ENCODE data around the gene USP25. TPM values are rescaled to one million over a fixed set of nuclear protein-coding genes. Genes with fewer than 3 reads are reported as not detected.

USP25 gene
- polyA plus RNA-seq, 2 donors: 10.4 to 10.8 TPM

GRCh38 chr21:15742052-15742670 is 12.4 kb downstream of the USP25 start:
- peaks cover 0 to 5% of the 10 kb centered on the region in 2 donors for H3K36me3 ChIP-seq (ENCODE audit: control insufficient read depth in 2 of 2, insufficient read depth in 2 of 2, low read length in 1 of 2)
- 67 to 75% methylated on average over 4 of the region's 4 CpGs for WGBS, 2 donors
- H3K9me3 ChIP-seq (ENCODE audit: control insufficient read depth in 2 of 2, insufficient read depth in 1 of 2, low read depth in 1 of 2, low read length in 1 of 2): peaks cover 0 to 3% of the 10 kb centered on the region in 2 donors
- H3K27me3 ChIP-seq (ENCODE audit: control insufficient read depth in 1 of 2, insufficient read depth in 2 of 2, low read length in 2 of 2): no peaks in the 10 kb centered on the region
- H3K4me3 ChIP-seq (ENCODE audit: low read depth in 1 of 2, low read length in 2 of 2): no peak overlapping the region
- H3K4me1 ChIP-seq (ENCODE audit: control insufficient read depth in 2 of 2, insufficient read depth in 2 of 2, low read length in 1 of 2): peaks cover 4 to 11% of the 10 kb centered on the region in 2 donors
- no peak overlapping the region for H3K27ac ChIP-seq (ENCODE audit: low read depth in 2 of 2, low read length in 1 of 2)

GRCh38 chr21:15742694-15743093 is 12.9 kb downstream of the USP25 start:
- Histone ChIP-seq H3K4me3 (ENCODE audit: low read depth in 1 of 2, low read length in 2 of 2) (no peak overlapping the region), H3K27ac (ENCODE audit: low read depth in 2 of 2, low read length in 1 of 2) (no peak overlapping the region), H3K27me3 (ENCODE audit: control insufficient read depth in 1 of 2, insufficient read depth in 2 of 2, low read length in 2 of 2) (no peaks in the 10 kb centered on the region), H3K36me3 (ENCODE audit: control insufficient read depth in 2 of 2, insufficient read depth in 2 of 2, low read length in 1 of 2) (peaks cover 0 to 5% of the 10 kb centered on the region in 2 donors), H3K4me1 (ENCODE audit: control insufficient read depth in 2 of 2, insufficient read depth in 2 of 2, low read length in 1 of 2) (peaks cover 4 to 11% of the 10 kb centered on the region in 2 donors), H3K9me3 (ENCODE audit: control insufficient read depth in 2 of 2, insufficient read depth in 1 of 2, low read depth in 1 of 2, low read length in 1 of 2) (peaks cover 0 to 3% of the 10 kb centered on the region in 2 donors)
- WGBS, 2 donors: 97 to 99% methylated on average over 13 of the region's 13 CpGs

GRCh38 chr21:15743593-15743992 is 13.8 kb downstream of the USP25 start:
- H3K27me3 ChIP-seq (ENCODE audit: control insufficient read depth in 1 of 2, insufficient read depth in 2 of 2, low read length in 2 of 2): no peaks in the 10 kb centered on the region
- peaks cover 0 to 3% of the 10 kb centered on the region in 2 donors for H3K9me3 ChIP-seq (ENCODE audit: control insufficient read depth in 2 of 2, insufficient read depth in 1 of 2, low read depth in 1 of 2, low read length in 1 of 2)
- no peak overlapping the region for H3K4me3 ChIP-seq (ENCODE audit: low read depth in 1 of 2, low read length in 2 of 2)
- H3K36me3 ChIP-seq (ENCODE audit: control insufficient read depth in 2 of 2, insufficient read depth in 2 of 2, low read length in 1 of 2): peaks cover 0 to 5% of the 10 kb centered on the region in 2 donors
- peaks cover 4 to 11% of the 10 kb centered on the region in 2 donors for H3K4me1 ChIP-seq (ENCODE audit: control insufficient read depth in 2 of 2, insufficient read depth in 2 of 2, low read length in 1 of 2)
- 80 to 87% methylated on average over 4 of the region's 4 CpGs for WGBS, 2 donors
- H3K27ac ChIP-seq (ENCODE audit: low read depth in 2 of 2, low read length in 1 of 2): no peak overlapping the region

- H3K36me3 ChIP-seq (ENCODE audit: control insufficient read depth in 2 of 2, insufficient read depth in 2 of 2, low read length in 1 of 2): peaks cover 0 to 5% of the 10 kb centered on the region in 2 donors
- H3K27ac ChIP-seq (ENCODE audit: low read depth in 2 of 2, low read length in 1 of 2): no peak overlapping the region
- H3K4me1 ChIP-seq (ENCODE audit: control insufficient read depth in 2 of 2, insufficient read depth in 2 of 2, low read length in 1 of 2): peaks cover 4 to 9% of the 10 kb centered on the region in 2 donors
- WGBS, 2 donors: 71 to 79% methylated on average over 4 of the region's 4 CpGs
- H3K4me3 ChIP-seq (ENCODE audit: low read depth in 1 of 2, low read length in 2 of 2): no peak overlapping the region
- no peaks in the 10 kb centered on the region for H3K27me3 ChIP-seq (ENCODE audit: control insufficient read depth in 1 of 2, insufficient read depth in 2 of 2, low read length in 2 of 2)
- H3K9me3 ChIP-seq (ENCODE audit: control insufficient read depth in 2 of 2, insufficient read depth in 1 of 2, low read depth in 1 of 2, low read length in 1 of 2): peaks cover 0 to 3% of the 10 kb centered on the region in 2 donors
These were observed 15.1 kb downstream of the USP25 start for GRCh38 chr21:15744926-15745325.

GRCh38 chr21:15748586-15748985 is 18.8 kb downstream of the USP25 start:
- WGBS, 2 donors: 73 to 91% methylated on average over 1 of the region's 1 CpG
- no peak overlapping the region for H3K27ac ChIP-seq (ENCODE audit: low read depth in 2 of 2, low read length in 1 of 2)
- no peak overlapping the region for H3K4me3 ChIP-seq (ENCODE audit: low read depth in 1 of 2, low read length in 2 of 2)
- H3K36me3 ChIP-seq (ENCODE audit: control insufficient read depth in 2 of 2, insufficient read depth in 2 of 2, low read length in 1 of 2): no peaks in the 10 kb centered on the region
- H3K9me3 ChIP-seq (ENCODE audit: control insufficient read depth in 2 of 2, insufficient read depth in 1 of 2, low read depth in 1 of 2, low read length in 1 of 2): peaks cover 0 to 3% of the 10 kb centered on the region in 2 donors
- peaks cover 0 to 7% of the 10 kb centered on the region in 2 donors for H3K4me1 ChIP-seq (ENCODE audit: control insufficient read depth in 2 of 2, insufficient read depth in 2 of 2, low read length in 1 of 2)
- no peaks in the 10 kb centered on the region for H3K27me3 ChIP-seq (ENCODE audit: control insufficient read depth in 1 of 2, insufficient read depth in 2 of 2, low read length in 2 of 2)

GRCh38 chr21:15749082-15749860 is 19.5 kb downstream of the USP25 start:
- peaks cover 0 to 3% of the 10 kb centered on the region in 2 donors for H3K9me3 ChIP-seq (ENCODE audit: control insufficient read depth in 2 of 2, insufficient read depth in 1 of 2, low read depth in 1 of 2, low read length in 1 of 2)
- peaks cover 0 to 3% of the 10 kb centered on the region in 2 donors for H3K4me1 ChIP-seq (ENCODE audit: control insufficient read depth in 2 of 2, insufficient read depth in 2 of 2, low read length in 1 of 2)
- H3K27ac ChIP-seq (ENCODE audit: low read depth in 2 of 2, low read length in 1 of 2): no peak overlapping the region
- H3K36me3 ChIP-seq (ENCODE audit: control insufficient read depth in 2 of 2, insufficient read depth in 2 of 2, low read length in 1 of 2): no peaks in the 10 kb centered on the region
- H3K27me3 ChIP-seq (ENCODE audit: control insufficient read depth in 1 of 2, insufficient read depth in 2 of 2, low read length in 2 of 2): no peaks in the 10 kb centered on the region
- 54 to 78% methylated on average over 5 of the region's 5 CpGs for WGBS, 2 donors
- no peak overlapping the region for H3K4me3 ChIP-seq (ENCODE audit: low read depth in 1 of 2, low read length in 2 of 2)

GRCh38 chr21:15749861-15750159 is 20.0 kb downstream of the USP25 start:
- Histone ChIP-seq H3K4me3 (ENCODE audit: low read depth in 1 of 2, low read length in 2 of 2) (no peak overlapping the region), H3K36me3 (ENCODE audit: control insufficient read depth in 2 of 2, insufficient read depth in 2 of 2, low read length in 1 of 2) (no peaks in the 10 kb centered on the region), H3K27me3 (ENCODE audit: control insufficient read depth in 1 of 2, insufficient read depth in 2 of 2, low read length in 2 of 2) (no peaks in the 10 kb centered on the region), H3K9me3 (ENCODE audit: control insufficient read depth in 2 of 2, insufficient read depth in 1 of 2, low read depth in 1 of 2, low read length in 1 of 2) (peaks cover 0 to 3% of the 10 kb centered on the region in 2 donors), H3K4me1 (ENCODE audit: control insufficient read depth in 2 of 2, insufficient read depth in 2 of 2, low read length in 1 of 2) (peaks cover 0 to 3% of the 10 kb centered on the region in 2 donors), H3K27ac (ENCODE audit: low read depth in 2 of 2, low read length in 1 of 2) (no peak overlapping the region)
- 74 to 83% methylated on average over 2 of the region's 2 CpGs for WGBS, 2 donors

GRCh38 chr21:15751037-15751436 is 21.3 kb downstream of the USP25 start:
- 64 to 72% methylated on average over 1 of the region's 1 CpG for WGBS, 2 donors
- Histone ChIP-seq H3K9me3 (ENCODE audit: control insufficient read depth in 2 of 2, insufficient read depth in 1 of 2, low read depth in 1 of 2, low read length in 1 of 2) (no peaks in the 10 kb centered on the region), H3K4me3 (ENCODE audit: low read depth in 1 of 2, low read length in 2 of 2) (no peak overlapping the region), H3K4me1 (ENCODE audit: control insufficient read depth in 2 of 2, insufficient read depth in 2 of 2, low read length in 1 of 2) (peaks cover 0 to 3% of the 10 kb centered on the region in 2 donors), H3K27me3 (ENCODE audit: control insufficient read depth in 1 of 2, insufficient read depth in 2 of 2, low read length in 2 of 2) (no peaks in the 10 kb centered on the region), H3K36me3 (ENCODE audit: control insufficient read depth in 2 of 2, insufficient read depth in 2 of 2, low read length in 1 of 2) (no peaks in the 10 kb centered on the region), H3K27ac (ENCODE audit: low read depth in 2 of 2, low read length in 1 of 2) (no peak overlapping the region)

- H3K36me3 ChIP-seq (ENCODE audit: control insufficient read depth in 2 of 2, insufficient read depth in 2 of 2, low read length in 1 of 2): no peaks in the 10 kb centered on the region
- H3K27ac ChIP-seq (ENCODE audit: low read depth in 2 of 2, low read length in 1 of 2): no peak overlapping the region
- peaks cover 0 to 3% of the 10 kb centered on the region in 2 donors for H3K4me1 ChIP-seq (ENCODE audit: control insufficient read depth in 2 of 2, insufficient read depth in 2 of 2, low read length in 1 of 2)
- no peaks in the 10 kb centered on the region for H3K9me3 ChIP-seq (ENCODE audit: control insufficient read depth in 2 of 2, insufficient read depth in 1 of 2, low read depth in 1 of 2, low read length in 1 of 2)
- H3K27me3 ChIP-seq (ENCODE audit: control insufficient read depth in 1 of 2, insufficient read depth in 2 of 2, low read length in 2 of 2): no peaks in the 10 kb centered on the region
- H3K4me3 ChIP-seq (ENCODE audit: low read depth in 1 of 2, low read length in 2 of 2): no peak overlapping the region
These were observed 21.8 kb downstream of the USP25 start for GRCh38 chr21:15751546-15751945.
